Measurements from ENCODE around the gene TPST2. TPM values are rescaled to one million over a fixed set of nuclear protein-coding genes. Genes with fewer than 3 reads are reported as not detected.

Gene TPST2
- total RNA-seq, 1 experiment from 2014 or later, result 50.1 TPM

DNA sequence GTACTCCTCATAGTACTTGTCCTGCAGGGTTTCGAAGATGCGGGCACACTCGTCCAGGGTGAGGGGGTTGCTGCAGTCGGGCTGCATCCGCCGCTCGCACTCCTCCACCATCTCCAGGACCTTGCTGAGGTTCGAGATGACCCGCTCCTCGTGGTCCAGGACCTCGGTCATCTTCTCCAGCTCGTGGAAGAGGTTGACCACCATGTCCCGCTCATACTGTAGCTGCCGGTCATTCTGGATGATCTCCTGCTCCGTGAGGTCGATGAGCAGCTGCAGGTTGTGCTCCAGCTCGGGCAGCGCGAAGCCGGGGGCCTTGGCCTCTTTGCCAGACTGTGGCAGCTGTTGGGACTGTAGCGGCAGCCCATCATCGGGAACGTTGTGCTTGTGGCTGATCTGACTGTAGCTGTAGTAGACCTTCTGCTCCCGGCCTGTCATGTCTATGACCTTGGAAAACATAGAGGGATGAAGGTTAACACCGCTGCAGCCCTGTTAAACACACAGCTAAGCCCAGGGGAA is 90.7 kb downstream of the TPST2 start:
- Histone ChIP-seq H3K27ac (ENCODE audit: insufficient read length, low read depth, low read length) (no peak overlapping the region), H3K56ac (ENCODE audit: insufficient read length, low read depth, low read length) (no peak overlapping the region), H3K27me3 (ENCODE audit: insufficient read depth, low read length) (no peaks in the 10 kb centered on the region), H3K9me3 (ENCODE audit: control insufficient read depth, low read depth, low read length) (no peaks in the 10 kb centered on the region), H3K23me2 (ENCODE audit: insufficient read length, low read depth, low read length, poor library complexity, severe bottlenecking) (no peaks in the 10 kb centered on the region), H3K9ac (ENCODE audit: extremely low read depth, insufficient read length, low read length) (no peak overlapping the region), H2AK5ac (ENCODE audit: insufficient read length, low read length) (no peak overlapping the region), H4K91ac (ENCODE audit: insufficient read length, low read depth, low read length) (no peak overlapping the region), H3K79me2 (ENCODE audit: insufficient read depth, low read length) (peaks cover 2% of the 10 kb centered on the region; the same call in 1 of the 2 replicates), H2AFZ (ENCODE audit: low read length) (no peak overlapping the region), H4K20me1 (ENCODE audit: control insufficient read depth, insufficient read depth, insufficient read length) (no peaks in the 10 kb centered on the region), H4K8ac (replicated peaks; ENCODE audit: insufficient read length, low read depth, low read length) (no peak overlapping the region), H2BK20ac (ENCODE audit: low read depth, low read length, poor library complexity, severe bottlenecking) (no peak overlapping the region), H3K14ac (ENCODE audit: insufficient read depth, low read length) (no peak overlapping the region), H3T11ph (ENCODE audit: low read length) (no peak overlapping the region), H3K18ac (ENCODE audit: insufficient read length, low read depth, low read length) (no peak overlapping the region), H2BK120ac (ENCODE audit: low read depth, low read length, poor library complexity, severe bottlenecking) (no peak overlapping the region), H3K4me2 (ENCODE audit: insufficient read depth, insufficient read length, low read length) (no peak overlapping the region), H4K5ac (ENCODE audit: insufficient read length, low read depth, low read length) (no peak overlapping the region), H3K4me1 (ENCODE audit: insufficient read depth, low read length) (0 out of 2 replicates have a peak, but pooled peaks cover 4% of the 10 kb centered on the region), H3K23ac (ENCODE audit: insufficient read length, low read depth, low read length) (no peak overlapping the region), H3K79me1 (ENCODE audit: insufficient read depth, low read depth, low read length, poor library complexity, severe bottlenecking) (no peaks in the 10 kb centered on the region), H2BK12ac (ENCODE audit: insufficient read length, low read depth, low read length) (no peak overlapping the region), H3K4ac (ENCODE audit: low read depth, low read length) (no peak overlapping the region), H2BK15ac (ENCODE audit: low read depth, low read length) (no peak overlapping the region), H2BK5ac (ENCODE audit: insufficient read length, low read length) (no peak overlapping the region)
- H3K4me1 Mint-ChIP-seq, result peaks cover 7 to 9% of the 10 kb centered on the region in 2 experiments
- H3K27ac Mint-ChIP-seq, result no peak overlapping the region; a peak in 1 of 7 replicates
- H3K36me3 Mint-ChIP-seq (ENCODE audit: insufficient read depth in 1 of 3, low read depth in 3 of 3), result peaks cover 57 to 89% (median 81%) of the 10 kb centered on the region in 3 experiments
- no peaks in the 10 kb centered on the region for H3K27me3 Mint-ChIP-seq (ENCODE audit: low read depth)
- DNase-seq, result no peak
- no peak overlapping the region for H3K4me3 Mint-ChIP-seq
- no peaks in the 10 kb centered on the region; a peak in 1 of 5 replicates for H3K9me3 Mint-ChIP-seq
- TF ChIP-seq, protein P1, sequence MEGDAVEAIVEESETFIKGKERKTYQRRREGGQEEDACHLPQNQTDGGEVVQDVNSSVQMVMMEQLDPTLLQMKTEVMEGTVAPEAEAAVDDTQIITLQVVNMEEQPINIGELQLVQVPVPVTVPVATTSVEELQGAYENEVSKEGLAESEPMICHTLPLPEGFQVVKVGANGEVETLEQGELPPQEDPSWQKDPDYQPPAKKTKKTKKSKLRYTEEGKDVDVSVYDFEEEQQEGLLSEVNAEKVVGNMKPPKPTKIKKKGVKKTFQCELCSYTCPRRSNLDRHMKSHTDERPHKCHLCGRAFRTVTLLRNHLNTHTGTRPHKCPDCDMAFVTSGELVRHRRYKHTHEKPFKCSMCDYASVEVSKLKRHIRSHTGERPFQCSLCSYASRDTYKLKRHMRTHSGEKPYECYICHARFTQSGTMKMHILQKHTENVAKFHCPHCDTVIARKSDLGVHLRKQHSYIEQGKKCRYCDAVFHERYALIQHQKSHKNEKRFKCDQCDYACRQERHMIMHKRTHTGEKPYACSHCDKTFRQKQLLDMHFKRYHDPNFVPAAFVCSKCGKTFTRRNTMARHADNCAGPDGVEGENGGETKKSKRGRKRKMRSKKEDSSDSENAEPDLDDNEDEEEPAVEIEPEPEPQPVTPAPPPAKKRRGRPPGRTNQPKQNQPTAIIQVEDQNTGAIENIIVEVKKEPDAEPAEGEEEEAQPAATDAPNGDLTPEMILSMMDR (conservative IDR thresholded peaks at IDR 0.05), result no peak
- no CpG with 5 or more reads among the region's 25 CpGs for WGBS (ENCODE audit: extremely low coverage, insufficient read length, low lambda C conversion rate)

Measured in H9 (cell line).